HEK293 (cell line): ENCODE results near the gene PPP6R3.

Experiments
- KLF1 ChIP-seq: fragments of 450-650 bp; formaldehyde crosslinking; IDR thresholded peaks from 2 replicates; pipeline ENCODE4 v1.5.1; 2016; ENCODE audit warnings: missing biosample characterization, missing genetic modification characterization
- KLF10 ChIP-seq: fragments of 450-650 bp; IDR thresholded peaks from 2 replicates; pipeline ENCODE4 v1.5.1; 2018; ENCODE audit warnings: missing biosample characterization, mild to moderate bottlenecking, missing genetic modification characterization
- KLF7 ChIP-seq: fragments of 450-650 bp; formaldehyde crosslinking; IDR thresholded peaks from 2 replicates; pipeline ENCODE4 v1.5.1; 2016; ENCODE audit warnings: missing biosample characterization, missing genetic modification characterization, borderline replicate concordance
- PRDM1 ChIP-seq: fragments of 450-650 bp; formaldehyde crosslinking; IDR thresholded peaks from 2 replicates; pipeline ENCODE4; 2016; ENCODE audit warnings: missing biosample characterization, missing genetic modification characterization
- REPIN1 ChIP-seq: fragments of 450-650 bp; formaldehyde crosslinking; IDR thresholded peaks from 2 replicates; pipeline ENCODE4 v1.5.1; 2017; ENCODE audit warnings: missing biosample characterization, missing genetic modification characterization, low read depth
- TSHZ1 ChIP-seq: fragments of 450-650 bp; formaldehyde crosslinking; IDR thresholded peaks from 2 replicates; pipeline ENCODE4 v1.5.1; 2016; ENCODE audit warnings: missing biosample characterization, missing genetic modification characterization, borderline replicate concordance
- ZBTB1 ChIP-seq: fragments of 450-650 bp; formaldehyde crosslinking; IDR thresholded peaks from 2 replicates; pipeline ENCODE4 v1.5.1; 2016; ENCODE audit warnings: missing biosample characterization, missing genetic modification characterization
- ZBTB48 ChIP-seq: fragments of 450-650 bp; formaldehyde crosslinking; IDR thresholded peaks from 2 replicates; pipeline ENCODE4 v1.5.1; 2016; ENCODE audit warnings: missing biosample characterization, missing genetic modification characterization
- ZFP41 ChIP-seq: fragments of 450-650 bp; formaldehyde crosslinking; IDR thresholded peaks from 2 replicates; pipeline ENCODE4 v1.5.1; 2016; ENCODE audit warnings: missing biosample characterization, missing genetic modification characterization, borderline replicate concordance
- ZNF114 ChIP-seq: fragments of 450-650 bp; formaldehyde crosslinking; IDR thresholded peaks from 2 replicates; pipeline ENCODE4 v1.5.0; 2017; ENCODE audit warnings: missing biosample characterization, missing genetic modification characterization
- ZNF132 ChIP-seq: fragments of 450-650 bp; formaldehyde crosslinking; IDR thresholded peaks from 2 replicates; pipeline ENCODE4 v1.5.1; 2017; ENCODE audit warnings: missing biosample characterization, missing genetic modification characterization, borderline replicate concordance
- ZNF133 ChIP-seq: fragments of 450-650 bp; formaldehyde crosslinking; IDR thresholded peaks from 2 replicates; pipeline ENCODE4 v1.5.1; 2016; ENCODE audit warnings: missing biosample characterization, missing genetic modification characterization
- ZNF155 ChIP-seq: fragments of 450-650 bp; formaldehyde crosslinking; IDR thresholded peaks from 2 replicates; pipeline ENCODE4 v1.5.1; 2016; ENCODE audit warnings: missing biosample characterization, missing genetic modification characterization
- ZNF174 ChIP-seq: fragments of 450-650 bp; formaldehyde crosslinking; IDR thresholded peaks from 2 replicates; pipeline ENCODE4 v1.5.0; 2017; ENCODE audit warnings: missing biosample characterization, mild to moderate bottlenecking, missing genetic modification characterization
- ZNF2 ChIP-seq: fragments of 450-650 bp; formaldehyde crosslinking; IDR thresholded peaks from 2 replicates; pipeline ENCODE4 v1.5.1; 2016; ENCODE audit warnings: missing biosample characterization, missing genetic modification characterization
- ZNF221 ChIP-seq: fragments of 450-650 bp; formaldehyde crosslinking; IDR thresholded peaks from 2 replicates; pipeline ENCODE4 v1.5.1; 2017; ENCODE audit warnings: missing biosample characterization, missing genetic modification characterization, borderline replicate concordance
- ZNF239 ChIP-seq: fragments of 450-650 bp; formaldehyde crosslinking; IDR thresholded peaks from 2 replicates; pipeline ENCODE4 v1.5.1; 2016; ENCODE audit warnings: missing biosample characterization, missing genetic modification characterization
- ZNF266 ChIP-seq: fragments of 450-650 bp; formaldehyde crosslinking; IDR thresholded peaks from 2 replicates; pipeline ENCODE4 v1.5.1; 2016; ENCODE audit warnings: missing biosample characterization, missing genetic modification characterization, low read depth
- ZNF341 ChIP-seq: fragments of 450-650 bp; formaldehyde crosslinking; IDR thresholded peaks from 2 replicates; pipeline ENCODE4; 2016; ENCODE audit warnings: low read depth, missing biosample characterization, missing genetic modification characterization
- ZNF473 ChIP-seq: fragments of 450-650 bp; formaldehyde crosslinking; IDR thresholded peaks from 2 replicates; pipeline ENCODE4 v1.5.1; 2017; ENCODE audit warnings: missing biosample characterization, missing genetic modification characterization
- ZNF513 ChIP-seq: fragments of 450-650 bp; IDR thresholded peaks from 2 replicates; pipeline ENCODE4 v1.5.1; 2018; ENCODE audit warnings: missing biosample characterization, missing genetic modification characterization
- ZNF514 ChIP-seq: fragments of 450-650 bp; formaldehyde crosslinking; IDR thresholded peaks from 2 replicates; pipeline ENCODE4 v1.5.1; 2016; ENCODE audit warnings: missing biosample characterization, missing genetic modification characterization
- ZNF529 ChIP-seq: fragments of 450-650 bp; formaldehyde crosslinking; IDR thresholded peaks from 2 replicates; pipeline ENCODE4 v1.5.1; 2017; ENCODE audit warnings: missing genetic modification characterization, missing biosample characterization; ENCODE audit not compliant: insufficient replicate concordance
- ZNF530 ChIP-seq: fragments of 450-650 bp; formaldehyde crosslinking; IDR thresholded peaks from 2 replicates; pipeline ENCODE4 v1.5.1; 2016; ENCODE audit warnings: low read depth, missing biosample characterization, missing genetic modification characterization
- ZNF585B ChIP-seq: fragments of 450-650 bp; formaldehyde crosslinking; IDR thresholded peaks from 2 replicates; pipeline ENCODE4 v1.5.1; 2016; ENCODE audit warnings: missing biosample characterization, missing genetic modification characterization
- ZNF623 ChIP-seq: fragments of 450-650 bp; formaldehyde crosslinking; IDR thresholded peaks from 2 replicates; pipeline ENCODE4 v1.5.1; 2016; ENCODE audit warnings: missing biosample characterization, missing genetic modification characterization
- ZNF664 ChIP-seq: fragments of 450-650 bp; formaldehyde crosslinking; IDR thresholded peaks from 2 replicates; pipeline ENCODE4 v1.5.1; 2016; ENCODE audit warnings: missing biosample characterization, missing genetic modification characterization
- ZNF677 ChIP-seq: fragments of 450-650 bp; IDR thresholded peaks from 2 replicates; pipeline ENCODE4 v1.5.0; 2018; ENCODE audit warnings: missing biosample characterization, mild to moderate bottlenecking, missing genetic modification characterization, moderate library complexity
- ZSCAN16 ChIP-seq: fragments of 450-650 bp; formaldehyde crosslinking; IDR thresholded peaks from 2 replicates; pipeline ENCODE4 v1.5.1; 2016; ENCODE audit warnings: missing biosample characterization, missing genetic modification characterization
- TF ChIP-seq, protein P1 (sequence below): fragments of 450-650 bp; formaldehyde crosslinking; IDR thresholded peaks from 2 replicates; pipeline ENCODE4 v1.5.1; 2016; ENCODE audit warnings: missing biosample characterization, missing genetic modification characterization
- TF ChIP-seq, protein P2 (sequence below): fragments of 450-650 bp; formaldehyde crosslinking; IDR thresholded peaks from 2 replicates; pipeline ENCODE4 v1.5.1; 2016; ENCODE audit warnings: missing biosample characterization, missing genetic modification characterization
- TF ChIP-seq, protein P3 (sequence below): fragments of 450-650 bp; formaldehyde crosslinking; IDR thresholded peaks from 2 replicates; pipeline ENCODE4 v1.5.1; 2016; ENCODE audit warnings: missing biosample characterization, missing genetic modification characterization

Gene PPP6R3

DNA sequence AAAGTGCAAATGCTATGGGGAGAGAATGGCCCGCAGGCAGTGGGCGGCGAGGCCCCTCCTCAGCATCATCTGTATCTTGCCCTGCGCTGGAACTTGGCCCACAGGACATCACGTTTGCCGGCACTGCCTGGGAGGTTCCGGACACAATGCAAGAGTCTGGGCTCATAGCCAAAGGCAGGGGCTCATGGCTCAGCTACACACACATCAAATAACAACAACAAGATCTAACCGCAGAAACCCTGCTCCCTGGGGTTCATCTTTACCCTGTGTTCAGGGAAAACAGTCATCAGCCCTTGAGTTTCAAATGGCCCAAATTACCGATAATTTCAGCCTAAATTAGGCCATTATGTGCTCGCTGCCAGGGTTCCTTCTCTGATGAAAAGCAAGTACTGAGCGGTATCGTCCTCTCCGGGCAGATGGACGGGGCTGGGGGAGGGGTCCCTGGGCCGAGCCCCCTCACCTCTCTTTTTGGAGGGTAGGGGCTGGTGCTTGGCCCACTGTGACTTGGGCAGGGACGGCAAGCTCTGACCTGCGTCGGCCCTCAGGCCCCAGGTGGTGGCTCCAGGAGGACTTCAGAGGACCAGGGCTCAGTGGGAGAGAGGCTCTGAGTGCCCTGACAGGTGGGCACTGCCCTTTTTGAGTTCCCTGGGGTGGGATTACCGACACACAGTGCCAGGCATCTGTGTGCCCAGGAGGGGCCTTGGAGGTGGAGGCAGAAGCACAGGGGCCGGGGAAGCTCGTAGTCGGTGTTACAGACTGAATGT, 198.8 kb downstream of the PPP6R3 start (continued):
- no peak for TF ChIP-seq ZNF174 (tag by site-specific recombination)
- TF ChIP-seq, protein P1, sequence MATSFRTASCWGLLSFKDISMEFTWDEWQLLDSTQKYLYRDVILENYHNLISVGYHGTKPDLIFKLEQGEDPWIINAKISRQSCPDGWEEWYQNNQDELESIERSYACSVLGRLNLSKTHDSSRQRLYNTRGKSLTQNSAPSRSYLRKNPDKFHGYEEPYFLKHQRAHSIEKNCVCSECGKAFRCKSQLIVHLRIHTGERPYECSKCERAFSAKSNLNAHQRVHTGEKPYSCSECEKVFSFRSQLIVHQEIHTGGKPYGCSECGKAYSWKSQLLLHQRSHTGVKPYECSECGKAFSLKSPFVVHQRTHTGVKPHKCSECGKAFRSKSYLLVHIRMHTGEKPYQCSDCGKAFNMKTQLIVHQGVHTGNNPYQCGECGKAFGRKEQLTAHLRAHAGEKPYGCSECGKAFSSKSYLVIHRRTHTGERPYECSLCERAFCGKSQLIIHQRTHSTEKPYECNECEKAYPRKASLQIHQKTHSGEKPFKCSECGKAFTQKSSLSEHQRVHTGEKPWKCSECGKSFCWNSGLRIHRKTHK (tag by site-specific recombination): no peak
- TF ChIP-seq ZBTB48 (tag by site-specific recombination): peak; percentile 97
- TF ChIP-seq PRDM1 (tag by site-specific recombination): no peak
- no peak for TF ChIP-seq ZNF266 (tag by site-specific recombination)
- TF ChIP-seq KLF10: no peak
- TF ChIP-seq ZNF155: no peak
- TF ChIP-seq, protein P2, sequence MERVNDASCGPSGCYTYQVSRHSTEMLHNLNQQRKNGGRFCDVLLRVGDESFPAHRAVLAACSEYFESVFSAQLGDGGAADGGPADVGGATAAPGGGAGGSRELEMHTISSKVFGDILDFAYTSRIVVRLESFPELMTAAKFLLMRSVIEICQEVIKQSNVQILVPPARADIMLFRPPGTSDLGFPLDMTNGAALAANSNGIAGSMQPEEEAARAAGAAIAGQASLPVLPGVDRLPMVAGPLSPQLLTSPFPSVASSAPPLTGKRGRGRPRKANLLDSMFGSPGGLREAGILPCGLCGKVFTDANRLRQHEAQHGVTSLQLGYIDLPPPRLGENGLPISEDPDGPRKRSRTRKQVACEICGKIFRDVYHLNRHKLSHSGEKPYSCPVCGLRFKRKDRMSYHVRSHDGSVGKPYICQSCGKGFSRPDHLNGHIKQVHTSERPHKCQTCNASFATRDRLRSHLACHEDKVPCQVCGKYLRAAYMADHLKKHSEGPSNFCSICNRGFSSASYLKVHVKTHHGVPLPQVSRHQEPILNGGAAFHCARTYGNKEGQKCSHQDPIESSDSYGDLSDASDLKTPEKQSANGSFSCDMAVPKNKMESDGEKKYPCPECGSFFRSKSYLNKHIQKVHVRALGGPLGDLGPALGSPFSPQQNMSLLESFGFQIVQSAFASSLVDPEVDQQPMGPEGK (tag by site-specific recombination): peak; percentile 86
- TF ChIP-seq ZNF664 (tag by site-specific recombination): no peak
- TF ChIP-seq ZNF513 (tag by site-specific recombination): no peak
- TF ChIP-seq ZNF341 (tag by site-specific recombination): peak; percentile 53; the same call in 1 of the 2 replicates
- no peak for TF ChIP-seq ZFP41
- TF ChIP-seq KLF7 (tag by site-specific recombination): no peak
- no peak for TF ChIP-seq ZSCAN16
- TF ChIP-seq REPIN1 (tag by site-specific recombination): no peak; the same call in 1 of the 2 replicates
- peak; percentile 60; the same call in 1 of the 2 replicates for TF ChIP-seq ZBTB1 (tag by site-specific recombination)
- TF ChIP-seq, protein P3, sequence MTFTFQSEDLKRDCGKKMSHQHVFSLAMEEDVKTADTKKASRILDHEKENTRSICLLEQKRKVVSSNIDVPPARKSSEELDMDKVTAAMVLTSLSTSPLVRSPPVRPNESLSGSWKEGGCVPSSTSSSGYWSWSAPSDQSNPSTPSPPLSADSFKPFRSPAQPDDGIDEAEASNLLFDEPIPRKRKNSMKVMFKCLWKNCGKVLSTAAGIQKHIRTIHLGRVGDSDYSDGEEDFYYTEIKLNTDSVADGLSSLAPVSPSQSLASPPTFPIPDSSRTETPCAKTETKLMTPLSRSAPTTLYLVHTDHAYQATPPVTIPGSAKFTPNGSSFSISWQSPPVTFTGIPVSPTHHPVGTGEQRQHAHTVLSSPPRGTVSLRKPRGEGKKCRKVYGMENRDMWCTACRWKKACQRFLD (tag by site-specific recombination): no peak
- TF ChIP-seq ZNF239 (tag by site-specific recombination): no peak
- no peak for TF ChIP-seq ZNF514 (tag by site-specific recombination)
- TF ChIP-seq ZNF2 (tag by site-specific recombination): no peak
- TF ChIP-seq KLF1 (tag by site-specific recombination): no peak
- no peak for TF ChIP-seq ZNF221 (tag by site-specific recombination)
- TF ChIP-seq ZNF473 (tag by site-specific recombination): no peak
- no peak for TF ChIP-seq ZNF132 (tag by site-specific recombination)
- TF ChIP-seq ZNF623 (tag by site-specific recombination): no peak
- no peak for TF ChIP-seq ZNF133
- no peak for TF ChIP-seq ZNF114 (tag by site-specific recombination)
- TF ChIP-seq ZNF585B (tag by site-specific recombination): no peak
- peak; percentile 23; the same call in 1 of the 2 replicates for TF ChIP-seq TSHZ1 (tag by site-specific recombination)
- TF ChIP-seq ZNF529 (tag by site-specific recombination): no peak
- no peak for TF ChIP-seq ZNF677 (tag by site-specific recombination)
- no peak for TF ChIP-seq ZNF530
